Mucosa of descending colon (tissue), 3 donors: ENCODE results near the gene CACNA1F. TPM values are rescaled to one million over a fixed set of nuclear protein-coding genes. Genes with fewer than 3 reads are reported as not detected.

Experiments
- ATAC-seq: fragments of 200-7000 bp; cut with Tn5 transposase; one replicate; pipeline ENCODE4 v1.9.1; 2020; ENCODE audit warnings: mild to moderate bottlenecking, moderate library complexity
- DNase-seq, 3 donors: peaks; one replicate each; pipeline ENCODE4 v3.0.0-alpha.2; 2020
- H3K36me3 ChIP-seq: fragments of 200-600 bp; one replicate; pipeline ENCODE4 v1.8.0; 2021; ENCODE audit warnings: low read depth, mild to moderate bottlenecking
- H3K4me1 ChIP-seq: fragments of 200-600 bp; one replicate; pipeline ENCODE4 v1.8.0; 2021; ENCODE audit warnings: low read depth, mild to moderate bottlenecking
- H3K4me3 ChIP-seq: fragments of 200-600 bp; one replicate; pipeline ENCODE4 v1.8.0; 2021; ENCODE audit warnings: mild to moderate bottlenecking
- H3K9me3 ChIP-seq: fragments of 200-600 bp; one replicate; pipeline ENCODE4 v1.8.0; 2021; ENCODE audit warnings: mild to moderate bottlenecking
- CTCF ChIP-seq: fragments of 200-600 bp; IDR thresholded peaks from one replicate; pipeline ENCODE4 v1.8.0; 2022; ENCODE audit warnings: antibody characterized with exemption, mild to moderate bottlenecking
- intact Hi-C, 2 donors: fragments of 100-400 bp; cut with DNase I in 1 of 2; cut with micrococcal nuclease in 1 of 2; formaldehyde crosslinking; loops; one replicate each; pipeline versions ENCODE4 v1.11.0 to v1.11.1; 2022; cut with DNase I, micrococcal nuclease
- total RNA-seq, 3 donors: library from RNA; stranded (reverse); fragmentation: NEBNext Ultra II Directional in 2 of 3; extraction: Animal tissue kit (Norgen Biotek cat#: 25700) in 2 of 3; gene quantifications; one replicate each; pipeline versions ENCODE4 v1.2.1 to v1.2.4, GENCODE V29; 2021 to 2023
- donor health status: DM: no; HTN: no; CAD: no; lungs with moderate emphysema.
- donor health status: DM: no; HTN: no; CAD: no.
- donor health status: DM: no; HTN: yes; CAD: no.

Gene CACNA1F
- total RNA-seq, 3 donors from 2014 or later = 0.70 to 3.0 (median 1.7) TPM

GRCh38 chrX:49164589-49165360 is 68.4 kb downstream of the CACNA1F start:
- H3K4me3 ChIP-seq = no peak overlapping the region
- TF ChIP-seq CTCF = no peak
- DNase-seq (peak in 1 of 3 donors; percentile 55), ATAC-seq (no peak)
- intact Hi-C loops = no loop called here
- H3K4me1 ChIP-seq = peaks cover 3% of the 10 kb centered on the region
- H3K36me3 ChIP-seq = no peaks in the 10 kb centered on the region
- H3K9me3 ChIP-seq = no peaks in the 10 kb centered on the region

GRCh38 chrX:49163555-49164419 is 69.4 kb downstream of the CACNA1F start:
- ATAC-seq (peak; percentile 79), DNase-seq (peak; percentile 91 to 92 (median 91))
- peaks cover 3% of the 10 kb centered on the region for H3K4me1 ChIP-seq
- peak; percentile 61 for TF ChIP-seq CTCF
- no peaks in the 10 kb centered on the region for H3K36me3 ChIP-seq
- intact Hi-C loops = no loop called here
- H3K9me3 ChIP-seq = no peaks in the 10 kb centered on the region
- no peak overlapping the region for H3K4me3 ChIP-seq

- Histone ChIP-seq H3K9me3 (no peaks in the 10 kb centered on the region), H3K4me1 (no peaks in the 10 kb centered on the region), H3K4me3 (no peak within 1 kb of the TSS), H3K36me3 (no peaks in the 10 kb centered on the region)
- ATAC-seq = no peak
- peak in 2 of 3 donors; percentile 45 to 57 for DNase-seq
- intact Hi-C loops = no loop called here
- TF ChIP-seq CTCF = no peak
These were observed 70.5 kb downstream of the CACNA1F start, which contains the start of gene MAGIX for GRCh38 chrX:49162620-49163019. MAGIX (plus strand) TSS chrX:49162758; CDS start chrX:49162890, 132 bp downstream.

- Histone ChIP-seq H3K4me3 (no peak overlapping the region), H3K36me3 (no peaks in the 10 kb centered on the region), H3K9me3 (no peaks in the 10 kb centered on the region), H3K4me1 (no peaks in the 10 kb centered on the region)
- DNase-seq (no peak), ATAC-seq (no peak)
- no peak for TF ChIP-seq CTCF
- intact Hi-C loops = no loop called here
These were observed 71.5 kb downstream of the CACNA1F start for GRCh38 chrX:49161632-49162031.

DNA sequence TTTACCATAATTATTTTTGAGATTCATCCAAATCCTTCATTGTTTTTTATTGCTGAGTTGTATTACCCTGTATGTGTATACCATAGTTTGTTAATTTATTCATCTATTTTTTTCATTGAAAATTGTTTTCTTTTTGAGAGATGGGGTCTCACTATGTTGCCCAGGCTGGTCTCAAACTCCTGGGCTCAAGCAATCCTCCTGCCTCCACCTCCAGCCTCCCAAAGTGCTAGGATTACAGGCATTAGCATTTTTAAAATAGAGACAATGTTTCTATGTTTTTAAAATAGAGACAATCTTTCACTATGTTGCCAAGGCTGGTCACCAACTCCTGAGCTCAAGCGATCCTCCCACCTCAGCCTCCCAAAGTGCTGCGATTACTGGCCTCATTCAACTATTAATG is 72.2 kb downstream of the CACNA1F start:
- no peak for TF ChIP-seq CTCF
- ATAC-seq (no peak), DNase-seq (no peak)
- no peaks in the 10 kb centered on the region for H3K36me3 ChIP-seq
- no peak overlapping the region for H3K4me3 ChIP-seq
- no peaks in the 10 kb centered on the region for H3K4me1 ChIP-seq
- no peaks in the 10 kb centered on the region for H3K9me3 ChIP-seq
- intact Hi-C loops = no loop called here
